Measurements from ENCODE around the gene BMP7.

DNA sequence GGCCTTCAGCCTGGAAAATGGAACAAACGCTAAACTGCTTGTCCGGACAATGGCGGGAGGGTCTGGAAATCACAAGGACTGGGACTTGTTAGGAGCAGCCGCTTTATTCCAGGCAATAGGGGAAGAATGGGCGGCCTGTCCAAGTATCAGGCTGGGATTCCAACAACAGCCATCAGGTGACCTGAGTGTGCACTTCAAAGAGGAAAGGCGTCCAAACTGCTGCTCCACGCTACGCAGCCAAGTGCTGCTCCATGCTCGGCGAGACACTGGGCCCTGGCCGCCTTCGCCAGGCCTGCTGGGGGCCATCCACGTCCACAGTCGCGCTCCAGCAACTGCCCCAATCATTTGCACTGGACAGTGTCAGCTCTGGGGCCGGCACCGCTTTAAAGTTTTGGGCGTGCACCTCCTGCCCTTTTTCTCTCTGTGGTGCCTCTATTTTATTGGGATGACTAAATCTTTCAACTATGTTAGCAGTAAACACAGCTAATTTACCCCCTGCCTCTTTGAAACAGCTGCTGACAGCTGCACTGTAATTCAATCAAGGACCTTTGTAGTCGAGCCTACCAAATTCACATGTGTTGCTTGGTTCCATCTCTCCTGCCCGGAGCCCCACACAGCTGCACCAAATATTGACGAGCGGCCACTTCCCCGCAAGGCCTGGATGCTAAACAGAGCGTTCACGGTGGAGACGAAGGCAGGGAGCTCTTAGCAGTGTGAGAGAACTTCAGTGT is 98.3 kb downstream of the BMP7 start:
- TF ChIP-seq EZH2 (IDR thresholded peaks at IDR 0.05; ENCODE audit: insufficient read depth, poor library complexity, severe bottlenecking) = no peak
- 0 out of 2 replicates have a peak, but pooled peaks have one; percentile 35 for TF ChIP-seq EZH2phosphoT487 (IDR thresholded peaks at IDR 0.05; ENCODE audit: insufficient read depth, low read depth)
